GM12864 (cell line): ENCODE measurements around the gene TP53I11.

ENCODE experiments used
- DNase-seq: peaks from one replicate; pipeline ENCODE4 v3.0.0-alpha.2; 2011; ENCODE audit warnings: low read depth
- H3K4me3 ChIP-seq: 2 replicates; pipeline ENCODE4 v1.5.1; 2011; ENCODE audit warnings: mild to moderate bottlenecking, low read depth, low read length, control low read depth
- TF ChIP-seq, protein P1 (sequence below): IDR thresholded peaks from 2 replicates; pipeline ENCODE4 v1.5.1; 2011; ENCODE audit warnings: low read depth, mild to moderate bottlenecking, moderate library complexity, low read length, control low read depth, inconsistent platforms; ENCODE audit errors: missing control alignments

Gene TP53I11, protein sequence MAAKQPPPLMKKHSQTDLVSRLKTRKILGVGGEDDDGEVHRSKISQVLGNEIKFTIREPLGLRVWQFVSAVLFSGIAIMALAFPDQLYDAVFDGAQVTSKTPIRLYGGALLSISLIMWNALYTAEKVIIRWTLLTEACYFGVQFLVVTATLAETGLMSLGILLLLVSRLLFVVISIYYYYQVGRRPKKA

DNA sequence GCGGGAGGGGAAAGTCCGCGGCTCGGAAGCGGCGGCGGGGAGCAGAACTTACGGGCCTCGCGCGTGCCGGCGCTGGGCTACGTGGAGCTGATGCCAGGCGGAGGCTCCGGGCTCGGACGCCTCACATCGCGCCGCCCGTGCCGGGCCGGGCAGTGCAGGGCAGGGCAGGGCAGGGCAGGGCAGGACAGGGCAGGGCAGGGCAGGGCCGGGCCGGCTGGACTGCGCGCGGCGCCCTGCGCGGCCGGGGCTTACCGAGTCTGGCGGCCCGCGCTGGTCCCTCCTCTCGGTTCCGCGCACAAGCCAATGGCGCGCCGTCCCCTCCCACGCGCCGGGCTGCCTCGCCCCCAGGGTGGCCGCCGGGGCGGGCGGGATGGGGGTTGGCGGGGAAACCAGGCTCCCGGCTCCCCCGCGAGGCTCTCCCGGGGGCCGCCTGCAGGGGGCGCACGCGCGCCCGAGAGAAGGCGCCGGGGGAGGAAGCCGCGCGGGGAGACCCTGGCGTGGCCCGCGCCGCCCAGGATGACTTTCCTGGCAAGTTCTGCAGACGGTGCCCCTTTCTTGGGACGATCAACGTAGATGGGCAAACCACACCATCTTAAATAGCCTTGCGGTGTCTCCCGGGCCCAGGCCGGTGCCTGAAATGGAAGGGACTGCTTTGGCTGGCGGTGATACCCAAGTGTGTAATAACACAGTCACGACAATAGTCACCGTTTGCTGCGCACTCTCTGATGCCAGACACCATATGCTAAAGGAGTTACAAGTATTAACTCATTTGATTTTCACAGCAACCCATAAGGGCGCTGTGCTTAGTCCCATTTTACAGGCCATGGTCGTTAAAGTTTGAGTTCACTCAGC lies at the start of gene TP53I11:
TSS of gene TP53I11 (minus strand) at position 259 of the 852 bp plus-strand sequence. CDS start 12,548 bp downstream, outside the sequence.
- DNase-seq: no peak
- H3K4me3 ChIP-seq: no peak within 1 kb of the TSS; the same call in 1 of the 2 replicates
- TF ChIP-seq, protein P1, sequence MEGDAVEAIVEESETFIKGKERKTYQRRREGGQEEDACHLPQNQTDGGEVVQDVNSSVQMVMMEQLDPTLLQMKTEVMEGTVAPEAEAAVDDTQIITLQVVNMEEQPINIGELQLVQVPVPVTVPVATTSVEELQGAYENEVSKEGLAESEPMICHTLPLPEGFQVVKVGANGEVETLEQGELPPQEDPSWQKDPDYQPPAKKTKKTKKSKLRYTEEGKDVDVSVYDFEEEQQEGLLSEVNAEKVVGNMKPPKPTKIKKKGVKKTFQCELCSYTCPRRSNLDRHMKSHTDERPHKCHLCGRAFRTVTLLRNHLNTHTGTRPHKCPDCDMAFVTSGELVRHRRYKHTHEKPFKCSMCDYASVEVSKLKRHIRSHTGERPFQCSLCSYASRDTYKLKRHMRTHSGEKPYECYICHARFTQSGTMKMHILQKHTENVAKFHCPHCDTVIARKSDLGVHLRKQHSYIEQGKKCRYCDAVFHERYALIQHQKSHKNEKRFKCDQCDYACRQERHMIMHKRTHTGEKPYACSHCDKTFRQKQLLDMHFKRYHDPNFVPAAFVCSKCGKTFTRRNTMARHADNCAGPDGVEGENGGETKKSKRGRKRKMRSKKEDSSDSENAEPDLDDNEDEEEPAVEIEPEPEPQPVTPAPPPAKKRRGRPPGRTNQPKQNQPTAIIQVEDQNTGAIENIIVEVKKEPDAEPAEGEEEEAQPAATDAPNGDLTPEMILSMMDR: peak; percentile 40

DNA sequence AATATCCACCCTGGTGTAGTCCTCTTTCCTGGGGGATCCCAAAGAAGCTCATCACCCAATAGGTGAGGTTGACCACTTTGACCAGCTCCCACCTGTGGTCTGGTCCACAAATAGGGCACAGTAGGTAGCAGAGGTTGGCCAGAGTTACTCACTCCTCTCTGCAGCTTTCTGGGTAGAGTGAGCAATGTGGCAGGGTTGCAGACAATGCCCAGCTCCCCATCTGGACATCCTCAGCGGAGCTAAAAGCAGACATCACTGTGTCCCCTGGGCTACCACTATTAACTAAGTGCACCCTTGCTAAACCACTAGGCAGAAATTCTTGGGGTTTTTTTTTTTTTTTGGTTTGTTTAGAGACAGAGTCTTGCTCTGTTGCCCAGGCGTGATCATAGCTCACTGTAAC lies 48.4 kb upstream of the TP53I11 start:
- DNase-seq: no peak
- H3K4me3 ChIP-seq: no peak overlapping the region
- TF ChIP-seq, protein P1: no peak

DNA sequence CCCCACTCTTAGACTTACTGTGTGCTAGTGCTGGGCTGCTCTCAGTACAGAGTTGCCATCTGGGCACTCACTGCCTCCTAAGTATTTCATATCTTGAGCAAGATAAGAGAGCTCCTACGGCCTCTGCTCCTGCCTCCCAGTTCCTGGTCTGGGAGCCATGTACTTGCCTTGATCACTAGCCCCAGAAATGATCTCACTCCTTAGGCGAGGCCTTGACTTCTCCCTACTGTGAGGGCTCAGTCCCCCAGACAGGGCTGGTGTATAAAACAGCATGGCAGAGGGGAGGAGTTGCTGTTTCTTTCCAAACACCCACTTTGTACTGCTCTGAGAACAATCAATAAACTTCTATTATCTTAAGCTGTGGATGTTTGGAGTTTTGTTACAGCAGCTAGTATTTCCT lies 47.4 kb upstream of the TP53I11 start:
- DNase-seq: no peak

DNA sequence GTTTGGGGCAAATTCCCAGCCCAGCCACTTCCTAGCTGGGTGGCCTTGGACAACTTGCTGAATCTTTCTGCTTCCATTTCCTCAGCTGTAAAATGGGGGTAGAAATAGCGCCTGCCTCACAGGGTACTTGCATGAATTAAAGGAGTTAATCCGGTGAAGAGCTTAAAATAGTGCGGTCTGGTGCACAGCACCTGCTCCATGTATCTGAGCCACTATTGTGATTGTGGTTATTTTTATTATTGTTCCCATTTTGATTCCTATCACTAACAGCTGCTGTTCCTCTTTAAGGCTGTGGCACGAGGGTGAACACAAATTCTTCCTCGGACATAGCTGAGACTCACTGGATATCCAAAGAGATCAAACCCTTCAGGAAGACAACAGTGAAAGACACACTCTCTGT lies 46.9 kb upstream of the TP53I11 start:
- TF ChIP-seq, protein P1: no peak
- no peak for DNase-seq
- H3K4me3 ChIP-seq: no peak overlapping the region

More for the DNA sequence above, 47.4 kb upstream of the TP53I11 start:
- TF ChIP-seq, protein P1: no peak
- no peak overlapping the region for H3K4me3 ChIP-seq

DNA sequence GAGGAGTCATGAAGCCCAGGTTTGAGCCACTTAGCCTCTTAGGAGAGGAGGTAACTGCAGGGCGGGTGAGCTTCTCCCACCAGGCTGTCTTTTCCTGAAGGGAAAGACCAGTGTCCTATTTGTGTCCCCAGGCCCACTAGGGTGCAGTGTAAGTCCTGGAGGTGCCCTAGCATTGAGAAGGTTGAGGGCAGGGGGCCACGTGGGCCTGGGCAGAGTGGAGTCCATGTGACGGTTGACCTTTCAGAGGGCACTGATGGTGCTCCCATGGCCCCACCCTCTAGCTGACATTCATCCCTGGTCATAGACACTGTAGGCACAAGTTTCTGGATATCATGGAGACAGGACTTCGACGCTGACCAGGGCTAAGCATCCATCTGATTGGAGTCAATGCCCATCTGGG lies 44.1 kb upstream of the TP53I11 start:
- no peak overlapping the region for H3K4me3 ChIP-seq
- TF ChIP-seq, protein P1: no peak
- DNase-seq: no peak

DNA sequence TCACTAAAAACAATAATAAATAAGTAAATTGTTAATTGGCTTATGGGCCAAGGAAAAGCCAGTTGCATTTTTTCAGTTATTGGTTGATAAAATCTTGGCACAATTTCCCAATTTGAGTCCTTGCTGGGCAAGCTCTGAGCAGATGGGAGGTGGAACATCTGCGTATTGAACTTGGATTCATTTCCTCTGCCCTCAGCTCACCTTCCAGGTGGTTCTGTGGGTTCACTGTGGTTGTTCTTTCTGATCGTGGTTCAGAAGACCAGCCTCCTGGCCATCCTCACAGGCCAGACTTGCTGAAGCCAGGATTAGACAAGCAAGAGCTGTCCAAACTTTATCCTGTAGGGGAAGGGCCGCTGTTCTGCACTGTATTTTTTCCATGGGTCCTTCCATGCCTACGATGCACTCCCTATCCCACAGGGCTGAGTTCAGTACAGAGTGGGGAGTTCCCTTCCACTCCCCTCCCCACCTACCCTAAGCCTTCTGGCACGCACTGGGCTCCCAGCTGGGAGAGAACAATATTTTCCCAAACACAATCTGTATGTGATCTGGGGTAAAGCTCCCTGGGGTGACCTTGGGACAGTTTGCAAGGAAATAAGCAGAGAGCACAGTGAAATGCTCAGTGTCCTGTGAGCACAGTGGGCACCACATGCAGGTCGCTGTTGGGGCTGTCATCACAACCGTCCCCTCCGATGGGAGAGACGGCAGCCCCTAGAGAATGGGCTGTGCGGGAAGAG lies 43.5 kb upstream of the TP53I11 start:
- no peak for DNase-seq
- H3K4me3 ChIP-seq: no peak overlapping the region
- TF ChIP-seq, protein P1: no peak
